GM12878 (cell line): Measurements from ENCODE around the gene FBXO4. TPM values are rescaled to one million over a fixed set of nuclear protein-coding genes. Genes with fewer than 3 reads are reported as not detected.
A peak's percentile ranks its signal among the peaks of the same experiment; 100 is the strongest.

Source experiments
- ATAC-seq: fragments of 200-7000 bp; cut with Tn5 transposase; 3 replicates; pipeline ENCODE4 v1.9.1; 2020; ENCODE audit warnings: mild to moderate bottlenecking, moderate library complexity
- Bru-seq: library from RNA; stranded (reverse); fragments of 400-500 nt; gene quantifications from one replicate; lab custom pipeline; 2021; lab: Mats Ljungman, UMichigan
- BruChase-seq, 2 experiments: library from RNA; stranded (reverse); fragments of 400-500 nt; gene quantifications; one replicate each; lab custom pipeline; 2021; lab: Mats Ljungman, UMichigan
- BruUV-seq: library from RNA; stranded (reverse); fragments of 400-500 nt; replicated peaks from 2 replicates; lab custom pipeline; 2021; lab: Mats Ljungman, UMichigan
- CTCF ChIA-PET: fragments of 300-600 bp; sonication (Branson Sonifier 250); formaldehyde crosslinking; extraction: SDS; loops from one replicate; lab custom pipeline; 2021; ENCODE audit warnings: inconsistent platforms; lab: Yijun Ruan, JAX
- POLR2A ChIA-PET: fragments of 350-600 bp; formaldehyde crosslinking; extraction: SDS; loops from one replicate; lab custom pipeline; 2021; ENCODE audit warnings: inconsistent platforms; lab: Charles Lee
- RAD21 ChIA-PET: fragments of 300-600 bp; sonication (Branson Sonifier 250); formaldehyde crosslinking; loops from one replicate; lab custom pipeline; 2023; ENCODE audit warnings: antibody characterized with exemption; ENCODE audit not compliant: unreplicated experiment; lab: Charles Lee
- SMC1A ChIA-PET: fragments of 300-600 bp; sonication (Branson Sonifier 250); formaldehyde crosslinking; loops from one replicate; lab custom pipeline; 2023; ENCODE audit not compliant: unreplicated experiment, uncharacterized antibody; lab: Charles Lee
- DNase-seq: peaks from one replicate; pipeline ENCODE4 v3.0.0-alpha.2; 2011; ENCODE audit warnings: low read depth, low spot score
- FAIRE-seq: peaks from 3 replicates; lab custom pipeline; 2011; peaks lifted over from hg19 to GRCh38; lab: Jason Lieb, UNC
- H2AFZ ChIP-seq: 2 replicates; pipeline ENCODE4 v1.6.0; 2011; ENCODE audit warnings: low read depth, low read length, control low read depth; ENCODE audit not compliant: control insufficient read depth
- H3K27ac ChIP-seq: 2 replicates; pipeline ENCODE4 v1.5.1; 2011; ENCODE audit warnings: control low read depth; ENCODE audit not compliant: control insufficient read depth, insufficient read depth
- H3K27me3 ChIP-seq, 2 experiments: replicated peaks in 1 of 2; 2 replicates each; pipeline versions ENCODE4 v1.6.0 to v1.6.1; 2011; ENCODE audit warnings: low read length in 1 of 2; ENCODE audit not compliant: control insufficient read depth in 2 of 2, insufficient read depth in 2 of 2
- H3K36me3 ChIP-seq, 2 experiments: 2 replicates each; pipeline ENCODE4 v1.5.1; 2011; ENCODE audit warnings: low read length in 1 of 2; ENCODE audit not compliant: control insufficient read depth in 2 of 2, insufficient read depth in 2 of 2
- H3K4me1 ChIP-seq: 2 replicates; pipeline ENCODE4 v1.6.1; 2011; ENCODE audit warnings: mild to moderate bottlenecking, low read length, moderate library complexity, mixed read lengths; ENCODE audit not compliant: control insufficient read depth, insufficient read depth
- H3K4me2 ChIP-seq: 2 replicates; pipeline ENCODE4 v1.6.0; 2011; ENCODE audit warnings: control low read depth; ENCODE audit not compliant: control insufficient read depth, insufficient read depth
- H3K4me3 ChIP-seq: fragments of 200-600 bp; sonication (generic); 2 replicates; pipeline ENCODE4 v1.5.1; 2016
- H3K79me2 ChIP-seq: 2 replicates; pipeline ENCODE4 v1.6.0; 2011; ENCODE audit warnings: low read length; ENCODE audit not compliant: control insufficient read depth, insufficient read depth
- H3K9ac ChIP-seq: 2 replicates; pipeline ENCODE4 v1.8.0; 2011; ENCODE audit warnings: low read length, control low read depth, mixed read lengths; ENCODE audit not compliant: control insufficient read depth, insufficient read depth
- H3K9me3 ChIP-seq: replicated peaks from 3 replicates; pipeline ENCODE4 v1.5.1; 2011; ENCODE audit warnings: mild to moderate bottlenecking, low read length; ENCODE audit not compliant: control insufficient read depth, insufficient read depth
- H4K20me1 ChIP-seq: 2 replicates; pipeline ENCODE4 v1.6.0; 2011; ENCODE audit not compliant: control insufficient read depth, insufficient read depth
- ELK1 ChIP-seq: IDR thresholded peaks from 2 replicates; pipeline ENCODE4 v1.6.1; 2012; ENCODE audit warnings: low read depth, low read length, improper control_type of control experiment
- IKZF2 ChIP-seq, 2 experiments: fragments of 450-650 bp; IDR thresholded peaks; 2 replicates each; pipeline ENCODE4 v1.6.1; 2017; ENCODE audit warnings: mild to moderate bottlenecking in 2 of 2, moderate library complexity in 2 of 2
- MLLT1 ChIP-seq: fragments of 450-650 bp; IDR thresholded peaks from 2 replicates; pipeline ENCODE4 v1.6.1; 2016; ENCODE audit warnings: mild to moderate bottlenecking
- NR2F1 ChIP-seq: fragments of 450-650 bp; conservative IDR thresholded peaks from 2 replicates; pipeline ENCODE4 v1.6.1; 2017; ENCODE audit warnings: mild to moderate bottlenecking
- POU2F2 ChIP-seq: IDR thresholded peaks from 3 replicates; pipeline ENCODE4 v1.6.1; 2011; ENCODE audit warnings: low read depth, mild to moderate bottlenecking, low read length, borderline replicate concordance
- SMAD1 ChIP-seq: fragments of 450-650 bp; IDR thresholded peaks from 2 replicates; pipeline ENCODE4 v1.6.1; 2018; ENCODE audit warnings: mild to moderate bottlenecking, low read depth; ENCODE audit not compliant: partially characterized antibody
- TARDBP ChIP-seq: IDR thresholded peaks from 2 replicates; pipeline ENCODE4 v1.6.1; 2016; ENCODE audit warnings: borderline replicate concordance
- TCF3 ChIP-seq: IDR thresholded peaks from 2 replicates; pipeline ENCODE4 v1.6.1; 2012; ENCODE audit warnings: low read depth, mild to moderate bottlenecking, low read length, borderline replicate concordance; ENCODE audit not compliant: insufficient read depth
- WGBS: methylation state at CpG from one replicate; pipeline ENCODE4 v1.1.6; 2016; ENCODE audit warnings: low lambda C conversion rate; ENCODE audit not compliant: insufficient replicate concordance, insufficient coverage; ENCODE audit errors: missing lambda C conversion rate; 5-methylcytosine and 5-hydroxymethylcytosine counted together
- in situ Hi-C: fragments of 300-500 bp; cut with MboI; formaldehyde crosslinking; loops from 9 replicates; pipeline ENCODE4 v1.14.3; 2018; ENCODE audit warnings: mixed read lengths
- intact Hi-C: fragments of 100-400 bp; cut with micrococcal nuclease; formaldehyde crosslinking; loops from one replicate; pipeline ENCODE4 v1.14.2; 2022; ENCODE audit not compliant: unreplicated experiment
- long read RNA-seq, 2 experiments: library from polyadenylated mRNA; unstranded; transcript quantifications; one replicate each; pipeline ENCODE4 v2.0.0, GENCODE V29; 2019 to 2020
- polyA minus RNA-seq, 3 experiments: library from RNA; depleted of rRNA, polyadenylated mRNA; stranded (reverse); fragments of >200 nt; gene quantifications; 2 replicates each; pipeline ENCODE4 v1.2.3, GENCODE V29; 2011
- polyA plus RNA-seq, 11 experiments: library from polyadenylated mRNA; depleted of rRNA in 4 of 11; unstranded in 6 of 11; stranded (reverse) in 5 of 11; fragments of >200 nt; fragmentation: Nextera tagmentation in 4 of 11; fragmentation: Illumina TruSeq in 1 of 11; extraction: Ambion mirVana in 4 of 11; extraction: Trizol in 1 of 11; gene quantifications; 1 replicate in 1 of 11; 2 replicates in 10 of 11; pipeline versions ENCODE4 v1.2.1 to v1.2.3, GENCODE V29; 2011 to 2016; ENCODE audit warnings: inconsistent platforms in 2 of 11, missing spikeins in 2 of 11, low read depth in 1 of 11
- total RNA-seq, 4 experiments: library from RNA; depleted of rRNA in 3 of 4; stranded (reverse); fragments of >200 nt in 3 of 4; fragmentation: Illumina TruSeq in 1 of 4; extraction: Trizol in 1 of 4; gene quantifications; 2 replicates each; pipeline versions ENCODE4 v1.2.1 to v1.2.3, GENCODE V29; 2013 to 2021
- TF ChIP-seq, protein P1 (sequence below): fragments of 450-650 bp; IDR thresholded peaks from 2 replicates; pipeline ENCODE4 v1.6.1; 2014; ENCODE audit warnings: mild to moderate bottlenecking

Gene FBXO4, protein sequence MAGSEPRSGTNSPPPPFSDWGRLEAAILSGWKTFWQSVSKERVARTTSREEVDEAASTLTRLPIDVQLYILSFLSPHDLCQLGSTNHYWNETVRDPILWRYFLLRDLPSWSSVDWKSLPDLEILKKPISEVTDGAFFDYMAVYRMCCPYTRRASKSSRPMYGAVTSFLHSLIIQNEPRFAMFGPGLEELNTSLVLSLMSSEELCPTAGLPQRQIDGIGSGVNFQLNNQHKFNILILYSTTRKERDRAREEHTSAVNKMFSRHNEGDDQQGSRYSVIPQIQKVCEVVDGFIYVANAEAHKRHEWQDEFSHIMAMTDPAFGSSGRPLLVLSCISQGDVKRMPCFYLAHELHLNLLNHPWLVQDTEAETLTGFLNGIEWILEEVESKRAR
- total RNA-seq (2013; cell fraction: nucleolus; rRNA removed): 19.1 and 22.0 TPM in 2 replicates
- total RNA-seq (2014; rRNA removed) (19.3 and 28.9 TPM in 2 replicates), total RNA-seq (2014; rRNA removed; fragmentation: Illumina TruSeq; extraction: Trizol) (21.7 and 22.1 TPM in 2 replicates), total RNA-seq (2021) (14.8 and 16.5 TPM in 2 replicates), polyA plus RNA-seq (2011; rRNA removed) (30.5 and 43.5 TPM in 2 replicates), polyA plus RNA-seq (2014; fragmentation: Illumina TruSeq; extraction: Trizol) (21.7 and 33.8 TPM in 2 replicates), polyA plus RNA-seq (2014; fragmentation: Nextera tagmentation; extraction: Ambion mirVana) (10 to 100 TPM in 1 of 2 experiments, 1 to 10 TPM in 1; 7.2 to 13.8 TPM), polyA plus RNA-seq (2014; rRNA removed) (14.8 and 19.4 TPM in 2 replicates), polyA plus RNA-seq (2016; fragmentation: Nextera tagmentation; extraction: Ambion mirVana) (10 to 100 TPM; 19.9 to 24.3 TPM), polyA minus RNA-seq (2011; rRNA and poly(A)+ RNA removed) (11.0 and 13.1 TPM in 2 replicates), Bru-seq, nascent RNA (percentile 75 among the genes with signal in this experiment), BruChase-seq, experiment 1, labeled RNA remaining after a 6-hour chase (percentile 63 among the genes with signal in this experiment), BruChase-seq, experiment 2, labeled RNA remaining after a 2-hour chase (percentile 70 among the genes with signal in this experiment)
- 5.4 TPM for polyA plus RNA-seq (2011; ENCODE audit: low read depth)
- 10.1 and 13.5 TPM in 2 replicates for polyA plus RNA-seq (2011; cell fraction: cytosol; rRNA removed)
- 11.3 and 12.0 TPM in 2 replicates for polyA plus RNA-seq (2011; cell fraction: nucleus; rRNA removed)
- polyA plus RNA-seq (2012): 10.3 and 11.5 TPM in 2 replicates
- polyA minus RNA-seq (2011; cell fraction: cytosol; rRNA and poly(A)+ RNA removed): 5.8 and 7.9 TPM in 2 replicates
- polyA minus RNA-seq (2011; cell fraction: nucleus; rRNA and poly(A)+ RNA removed): 5.6 and 8.1 TPM in 2 replicates
- long read RNA-seq, experiment 1, transcript FBXO4-201 (7 exons, 1,682 nt): major isoform, 18 of 23 reads
- long read RNA-seq, experiment 1, partial matches to known transcripts: 0 of 23 reads
- long read RNA-seq, experiment 1, other reads (novel, unspliced or antisense): 4 of 23 reads
- long read RNA-seq, experiment 2, transcript FBXO4-206 (6 exons, 1,284 nt): minor isoform, 13 of 128 reads
- long read RNA-seq, experiment 2, transcript FBXO4-201 (7 exons, 1,682 nt): major isoform, 86 of 128 reads
- long read RNA-seq, experiment 2, transcript FBXO4-202 (5 exons, 1,731 nt): minor isoform, 5 of 128 reads
- long read RNA-seq, experiment 2, partial matches to known transcripts: 4 of 128 reads
- long read RNA-seq, experiment 2, other reads (novel, unspliced or antisense): 20 of 128 reads

DNA sequence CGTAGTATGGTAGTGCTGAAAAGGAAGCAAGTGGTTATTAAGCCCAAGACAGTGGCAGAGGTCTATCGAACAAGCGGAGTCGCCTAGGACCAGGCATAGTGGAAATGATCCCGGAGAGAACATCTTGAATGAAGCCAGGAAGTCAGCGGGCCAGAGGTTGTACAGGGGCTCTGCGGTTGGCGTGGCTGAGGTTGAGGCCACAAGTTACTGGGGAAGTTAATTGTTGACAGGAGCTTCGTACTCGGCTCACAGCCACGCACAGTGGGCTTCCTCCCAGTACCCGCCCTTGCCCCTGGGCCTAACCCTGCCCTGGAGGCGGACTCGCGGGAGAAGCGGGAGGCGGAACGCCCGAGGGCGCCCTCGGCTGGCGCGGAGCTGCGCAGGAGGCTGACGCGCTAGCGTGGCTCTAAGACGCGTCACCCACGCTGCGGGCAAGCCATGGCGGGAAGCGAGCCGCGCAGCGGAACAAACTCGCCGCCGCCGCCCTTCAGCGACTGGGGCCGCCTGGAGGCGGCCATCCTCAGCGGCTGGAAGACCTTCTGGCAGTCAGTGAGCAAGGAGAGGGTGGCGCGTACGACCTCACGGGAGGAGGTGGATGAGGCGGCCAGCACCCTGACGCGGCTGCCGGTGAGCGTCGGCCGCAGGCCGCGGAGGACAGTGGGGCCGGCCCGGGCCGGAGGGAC lies at the start of gene FBXO4:
TSS of gene FBXO4 (plus strand) at position 410 of the 683 bp plus-strand sequence. CDS start at position 439, 29 bp downstream.
- peak within 1 kb of the TSS; percentile 84 for H3K4me3 ChIP-seq
- peak; percentile 27 for FAIRE-seq
- intact Hi-C loops: loop anchor here (1.0 to 10.0 kb wide), 4 partner anchors 21 to 1680 kb away; partner anchors contain the start of genes NNT, OXCT1 and RIMOC1
- BruUV-seq: no TSS peak
- SMC1A ChIA-PET: interaction anchor here (0.8 to 3.6 kb wide), 4 partner anchors 20 to 70 kb away, joined by 3 to 16 read pairs (median 4); partner anchors contain the start of gene RIMOC1
- DNase-seq: peak; percentile 63
- under 1% methylated on average over 60 of the region's 60 CpGs for WGBS
- H3K27ac ChIP-seq: peak within 1 kb of the TSS; percentile 97
- H3K79me2 ChIP-seq: peaks cover 4% of the 10 kb centered on the region
- RAD21 ChIA-PET: interaction anchor here (1.0 to 2.0 kb wide), 3 partner anchors 66 to 133 kb away, joined by 3 to 10 read pairs (median 4); no protein-coding TSS in a partner anchor
- H3K36me3 ChIP-seq: no peaks in the 10 kb centered on the region; a peak in 1 of 4 replicates
- CTCF ChIA-PET: interaction anchor here (0.5 to 1.5 kb wide), 7 partner anchors 9 to 68 kb away, joined by 3 to 6 read pairs (median 4); no protein-coding TSS in a partner anchor
- H3K4me1 ChIP-seq: peaks cover 21% of the 10 kb centered on the region
- H2AFZ ChIP-seq: peak within 1 kb of the TSS; percentile 99
- no peaks in the 10 kb centered on the region for H3K27me3 ChIP-seq
- POLR2A ChIA-PET: interaction anchor here (0.9 to 1.8 kb wide), 2 partner anchors 54 to 886 kb away, joined by 3 to 4 read pairs; partner anchors contain the start of gene OXCT1
- peak; percentile 96 for ATAC-seq
- no peaks in the 10 kb centered on the region for H3K9me3 ChIP-seq
- peak within 1 kb of the TSS; percentile 99 for H3K9ac ChIP-seq
- no peaks in the 10 kb centered on the region for H4K20me1 ChIP-seq
- peak within 1 kb of the TSS; percentile 100 for H3K4me2 ChIP-seq
- in situ Hi-C loops: loop anchor here (25.0 kb wide), 1 partner anchor 1687 kb away; the partner anchor contains the start of gene NNT
- TF ChIP-seq TARDBP (no peak), ELK1 (peak; percentile 51; the same call in 1 of the 2 replicates), POU2F2 (peak; percentile 74; the same call in 2 of the 3 replicates), MLLT1 (peak; percentile 92), IKZF2 (IDR thresholded peaks at IDR 0.05) (peak; percentile 79 to 88), TCF3 (peak; percentile 43; the same call in 1 of the 2 replicates), SMAD1 (no peak), NR2F1 (peak; percentile 77)
- TF ChIP-seq, protein P1, sequence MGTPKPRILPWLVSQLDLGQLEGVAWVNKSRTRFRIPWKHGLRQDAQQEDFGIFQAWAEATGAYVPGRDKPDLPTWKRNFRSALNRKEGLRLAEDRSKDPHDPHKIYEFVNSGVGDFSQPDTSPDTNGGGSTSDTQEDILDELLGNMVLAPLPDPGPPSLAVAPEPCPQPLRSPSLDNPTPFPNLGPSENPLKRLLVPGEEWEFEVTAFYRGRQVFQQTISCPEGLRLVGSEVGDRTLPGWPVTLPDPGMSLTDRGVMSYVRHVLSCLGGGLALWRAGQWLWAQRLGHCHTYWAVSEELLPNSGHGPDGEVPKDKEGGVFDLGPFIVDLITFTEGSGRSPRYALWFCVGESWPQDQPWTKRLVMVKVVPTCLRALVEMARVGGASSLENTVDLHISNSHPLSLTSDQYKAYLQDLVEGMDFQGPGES: peak; percentile 27; the same call in 1 of the 2 replicates
